C4-2B (cell line): ENCODE measurements around the gene NF1.

ENCODE experiments used
- ZFX ChIP-seq: fragments of 450-650 bp; IDR thresholded peaks from 2 replicates; pipeline ENCODE4 v1.6.1; 2017
- TF ChIP-seq, protein P1 (sequence below): fragments of 450-650 bp; conservative IDR thresholded peaks from 2 replicates; pipeline ENCODE4 v1.5.1; 2017; ENCODE audit warnings: mild to moderate bottlenecking

GRCh38 chr17:31250229-31250628 is 155.5 kb downstream of the NF1 start:
- TF ChIP-seq, protein P1, sequence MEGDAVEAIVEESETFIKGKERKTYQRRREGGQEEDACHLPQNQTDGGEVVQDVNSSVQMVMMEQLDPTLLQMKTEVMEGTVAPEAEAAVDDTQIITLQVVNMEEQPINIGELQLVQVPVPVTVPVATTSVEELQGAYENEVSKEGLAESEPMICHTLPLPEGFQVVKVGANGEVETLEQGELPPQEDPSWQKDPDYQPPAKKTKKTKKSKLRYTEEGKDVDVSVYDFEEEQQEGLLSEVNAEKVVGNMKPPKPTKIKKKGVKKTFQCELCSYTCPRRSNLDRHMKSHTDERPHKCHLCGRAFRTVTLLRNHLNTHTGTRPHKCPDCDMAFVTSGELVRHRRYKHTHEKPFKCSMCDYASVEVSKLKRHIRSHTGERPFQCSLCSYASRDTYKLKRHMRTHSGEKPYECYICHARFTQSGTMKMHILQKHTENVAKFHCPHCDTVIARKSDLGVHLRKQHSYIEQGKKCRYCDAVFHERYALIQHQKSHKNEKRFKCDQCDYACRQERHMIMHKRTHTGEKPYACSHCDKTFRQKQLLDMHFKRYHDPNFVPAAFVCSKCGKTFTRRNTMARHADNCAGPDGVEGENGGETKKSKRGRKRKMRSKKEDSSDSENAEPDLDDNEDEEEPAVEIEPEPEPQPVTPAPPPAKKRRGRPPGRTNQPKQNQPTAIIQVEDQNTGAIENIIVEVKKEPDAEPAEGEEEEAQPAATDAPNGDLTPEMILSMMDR, result no peak
- TF ChIP-seq ZFX, result no peak
